GM12878 (cell line): ENCODE data around the gene KDM8.

Source experiments
- ASH2L ChIP-seq: fragments of 300-600, 200-600 bp; sonication (generic); IDR thresholded peaks from 2 replicates; pipeline ENCODE4 v1.6.1; 2017; ENCODE audit warnings: low read depth, mild to moderate bottlenecking, borderline replicate concordance
- BCL11A ChIP-seq: IDR thresholded peaks from 2 replicates; pipeline ENCODE4 v1.6.1; 2011; ENCODE audit warnings: low read depth, low read length
- CBX3 ChIP-seq: fragments of 200-600 bp; sonication (generic); IDR thresholded peaks from 2 replicates; pipeline ENCODE4 v1.6.1; 2016; ENCODE audit warnings: low read depth, borderline replicate concordance
- EZH2 ChIP-seq: IDR thresholded peaks from 2 replicates; pipeline ENCODE4 v1.6.1; 2012; ENCODE audit warnings: low read depth, mild to moderate bottlenecking, control low read depth, inconsistent platforms, low read length, borderline replicate concordance; ENCODE audit not compliant: control insufficient read depth
- HDAC6 ChIP-seq: fragments of 200-600 bp; sonication (generic); IDR thresholded peaks from one replicate; pipeline ENCODE4 v1.8.0; 2017; ENCODE audit warnings: antibody characterized with exemption; ENCODE audit not compliant: unreplicated experiment
- NBN ChIP-seq: fragments of 450-650 bp; IDR thresholded peaks from 2 replicates; pipeline ENCODE4 v1.6.1; 2016
- POLR2A ChIP-seq: IDR thresholded peaks from 2 replicates; pipeline ENCODE4 v1.6.1; 2011; ENCODE audit warnings: low read depth, mild to moderate bottlenecking, low read length
- TAF1 ChIP-seq: IDR thresholded peaks from 2 replicates; pipeline ENCODE4 v1.6.1; 2011; ENCODE audit warnings: mild to moderate bottlenecking, low read depth, low read length, borderline replicate concordance
- TF ChIP-seq, protein P1 (sequence below): IDR thresholded peaks from 2 replicates; pipeline ENCODE4 v1.6.1; 2012; ENCODE audit warnings: low read depth, low read length, improper control_type of control experiment

DNA sequence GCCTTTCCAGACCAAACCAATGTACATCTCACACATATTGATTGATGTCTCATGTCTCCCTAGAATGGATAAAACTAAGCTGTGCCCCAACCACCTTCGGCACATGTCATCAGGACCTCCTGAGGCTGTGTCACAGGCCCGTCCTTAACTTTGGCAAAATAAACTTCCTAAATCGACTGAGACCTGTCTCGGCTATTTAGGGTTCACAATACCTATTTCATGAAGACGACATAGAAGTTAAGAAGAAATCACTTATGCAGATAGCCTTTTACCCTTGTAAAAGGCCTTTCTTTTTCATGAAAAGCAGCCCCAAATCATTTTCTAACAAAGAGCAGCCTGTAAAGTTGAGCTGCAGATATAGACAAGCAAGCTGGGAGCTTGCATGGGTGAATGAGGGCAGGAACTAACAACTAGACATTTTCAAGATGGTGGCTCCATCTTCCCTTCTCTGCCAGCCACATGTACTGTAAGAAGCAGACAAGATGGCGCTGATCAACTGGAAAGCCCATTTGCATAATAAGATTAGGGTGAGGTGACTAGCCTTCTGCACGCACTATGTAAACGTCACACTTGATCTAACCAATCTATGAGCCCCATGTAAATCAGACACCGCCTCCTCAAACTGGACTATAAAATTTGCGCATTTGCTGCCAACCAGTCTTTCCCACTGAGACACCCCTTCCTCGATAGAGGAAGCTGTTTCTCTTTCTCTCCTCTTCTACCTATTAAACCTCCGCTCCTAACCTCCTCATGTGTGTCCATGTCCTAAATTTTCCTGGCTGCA lies 4.7 kb upstream of the KDM8 start:
- no peak for TF ChIP-seq NBN
- TF ChIP-seq EZH2: no peak
- TF ChIP-seq POLR2A: no peak
- no peak for TF ChIP-seq TAF1
- TF ChIP-seq BCL11A: no peak
- TF ChIP-seq, protein P1, sequence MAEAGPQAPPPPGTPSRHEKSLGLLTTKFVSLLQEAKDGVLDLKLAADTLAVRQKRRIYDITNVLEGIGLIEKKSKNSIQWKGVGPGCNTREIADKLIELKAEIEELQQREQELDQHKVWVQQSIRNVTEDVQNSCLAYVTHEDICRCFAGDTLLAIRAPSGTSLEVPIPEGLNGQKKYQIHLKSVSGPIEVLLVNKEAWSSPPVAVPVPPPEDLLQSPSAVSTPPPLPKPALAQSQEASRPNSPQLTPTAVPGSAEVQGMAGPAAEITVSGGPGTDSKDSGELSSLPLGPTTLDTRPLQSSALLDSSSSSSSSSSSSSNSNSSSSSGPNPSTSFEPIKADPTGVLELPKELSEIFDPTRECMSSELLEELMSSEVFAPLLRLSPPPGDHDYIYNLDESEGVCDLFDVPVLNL: no peak
- TF ChIP-seq ASH2L: no peak
- TF ChIP-seq HDAC6: no peak
- no peak for TF ChIP-seq CBX3
